ENCODE data around the gene C1QTNF3. TPM values are rescaled to one million over a fixed set of nuclear protein-coding genes. Genes with fewer than 3 reads are reported as not detected.
"Not testable (repeated sequence)": the region's sequence is repeated elsewhere in the genome, so short reads cannot be mapped to it uniquely, and the experiment has no call there.

Gene C1QTNF3
- 10 to 100 TPM in 1 of 4 donors, 1 to 10 TPM in 3; 6.6 to 13.3 (median 7.6) TPM for total RNA-seq

- Histone ChIP-seq H3K4me1 (peaks cover 0 to 37% (median 7%) of the 10 kb centered on the region in 4 donors), H3K4me3 (no peak within 1 kb of the TSS), H3K27ac (peak within 1 kb of the TSS in 3 of 4 donors; percentile 38 to 51 (median 47)), H3K9me3 (no peaks in the 10 kb centered on the region), H3K36me3 (no peaks in the 10 kb centered on the region), H3K27me3 (no peaks in the 10 kb centered on the region)
- 53 to 62% methylated on average over 7 to 10 of the region's 10 CpGs for WGBS, 2 donors (ENCODE audit: low coverage in 1 of 2)
- TF ChIP-seq POLR2AphosphoS5 (IDR thresholded peaks at IDR 0.05), result peak in 2 of 3 donors; percentile 3 to 14
- TF ChIP-seq POLR2A (IDR thresholded peaks at IDR 0.05), result no peak
- intact Hi-C loops (cut with DNase I; ENCODE audit: low total_unique reads) (no loop called here), in situ Hi-C loops (cut with MboI; ENCODE audit: low pct_ligation_motif_present in 1 of 4, low pct_unique_long_range_greater_than_20kb in 1 of 4, low sequenced_read_pairs in 3 of 4) (no loop called here)
- no peak for DNase-seq
These were observed at the start of gene C1QTNF3 for GRCh38 chr5:34043099-34043876. Gene C1QTNF3, minus strand, starts transcription at chr5:34043213. Its CDS starts 88 bp downstream, at chr5:34043125.

- in situ Hi-C loops (cut with MboI; ENCODE audit: low pct_ligation_motif_present in 1 of 4, low pct_unique_long_range_greater_than_20kb in 1 of 4, low sequenced_read_pairs in 3 of 4); H3K9me3 ChIP-seq; H3K4me3 ChIP-seq; H3K36me3 ChIP-seq; H3K27me3 ChIP-seq; H3K4me1 ChIP-seq; intact Hi-C loops (cut with DNase I; ENCODE audit: low total_unique reads); H3K27ac ChIP-seq; DNase-seq: not testable (repeated sequence)
- WGBS, 2 donors (ENCODE audit: low coverage in 1 of 2), result 82 to 96% methylated on average over 4 to 7 of the region's 7 CpGs
These were observed 48.0 kb upstream of the C1QTNF3 start for GRCh38 chr5:34091039-34091438.

GRCh38 chr5:34089802-34090201, 46.8 kb upstream of the C1QTNF3 start:
- H3K27me3 ChIP-seq; H3K4me1 ChIP-seq; H3K9me3 ChIP-seq; DNase-seq; H3K4me3 ChIP-seq; H3K27ac ChIP-seq; in situ Hi-C loops (cut with MboI; ENCODE audit: low pct_ligation_motif_present in 1 of 4, low pct_unique_long_range_greater_than_20kb in 1 of 4, low sequenced_read_pairs in 3 of 4); intact Hi-C loops (cut with DNase I; ENCODE audit: low total_unique reads); H3K36me3 ChIP-seq: not testable (repeated sequence)
- 72 to 100% methylated on average over 1 to 3 of the region's 3 CpGs for WGBS, 2 donors (ENCODE audit: low coverage in 1 of 2)

- H3K36me3 ChIP-seq; H3K4me3 ChIP-seq; H3K27ac ChIP-seq; intact Hi-C loops (cut with DNase I; ENCODE audit: low total_unique reads); H3K27me3 ChIP-seq; in situ Hi-C loops (cut with MboI; ENCODE audit: low pct_ligation_motif_present in 1 of 4, low pct_unique_long_range_greater_than_20kb in 1 of 4, low sequenced_read_pairs in 3 of 4); H3K4me1 ChIP-seq; H3K9me3 ChIP-seq; DNase-seq: not testable (repeated sequence)
- WGBS, 2 donors (ENCODE audit: low coverage in 1 of 2), result 73 to 94% methylated on average over 2 to 3 of the region's 3 CpGs
These were observed 44.7 kb upstream of the C1QTNF3 start for GRCh38 chr5:34087728-34088127.

GRCh38 chr5:34083898-34084297, 40.9 kb upstream of the C1QTNF3 start:
- H3K4me1 ChIP-seq; H3K27me3 ChIP-seq; H3K4me3 ChIP-seq; H3K36me3 ChIP-seq; H3K27ac ChIP-seq; intact Hi-C loops (cut with DNase I; ENCODE audit: low total_unique reads); DNase-seq; H3K9me3 ChIP-seq; in situ Hi-C loops (cut with MboI; ENCODE audit: low pct_ligation_motif_present in 1 of 4, low pct_unique_long_range_greater_than_20kb in 1 of 4, low sequenced_read_pairs in 3 of 4): not testable (repeated sequence)
- 61 to 81% methylated on average over 4 of the region's 4 CpGs for WGBS, 2 donors (ENCODE audit: low coverage in 1 of 2)

- H3K9me3 ChIP-seq; H3K27ac ChIP-seq; H3K4me1 ChIP-seq; H3K4me3 ChIP-seq; H3K36me3 ChIP-seq; H3K27me3 ChIP-seq; intact Hi-C loops (cut with DNase I; ENCODE audit: low total_unique reads); DNase-seq; in situ Hi-C loops (cut with MboI; ENCODE audit: low pct_ligation_motif_present in 1 of 4, low pct_unique_long_range_greater_than_20kb in 1 of 4, low sequenced_read_pairs in 3 of 4): not testable (repeated sequence)
- WGBS, 2 donors (ENCODE audit: low coverage in 1 of 2), result 96 to 100% methylated on average over 2 of the region's 2 CpGs
These were observed 36.5 kb upstream of the C1QTNF3 start for GRCh38 chr5:34079505-34079904.

- H3K36me3 ChIP-seq; H3K9me3 ChIP-seq; H3K4me1 ChIP-seq; H3K27ac ChIP-seq; DNase-seq; intact Hi-C loops (cut with DNase I; ENCODE audit: low total_unique reads); H3K4me3 ChIP-seq; in situ Hi-C loops (cut with MboI; ENCODE audit: low pct_ligation_motif_present in 1 of 4, low pct_unique_long_range_greater_than_20kb in 1 of 4, low sequenced_read_pairs in 3 of 4); H3K27me3 ChIP-seq: not testable (repeated sequence)
- 89 to 93% methylated on average over 2 of the region's 2 CpGs for WGBS, 2 donors (ENCODE audit: low coverage in 1 of 2)
These were observed 34.6 kb upstream of the C1QTNF3 start for GRCh38 chr5:34077636-34078035.

- DNase-seq; H3K27me3 ChIP-seq; intact Hi-C loops (cut with DNase I; ENCODE audit: low total_unique reads); H3K4me1 ChIP-seq; H3K4me3 ChIP-seq; H3K36me3 ChIP-seq; in situ Hi-C loops (cut with MboI; ENCODE audit: low pct_ligation_motif_present in 1 of 4, low pct_unique_long_range_greater_than_20kb in 1 of 4, low sequenced_read_pairs in 3 of 4); H3K9me3 ChIP-seq; H3K27ac ChIP-seq: not testable (repeated sequence)
- 83 to 84% methylated on average over 2 to 5 of the region's 5 CpGs for WGBS, 2 donors (ENCODE audit: low coverage in 1 of 2)
These were observed 33.8 kb upstream of the C1QTNF3 start for GRCh38 chr5:34076719-34077364.

- intact Hi-C loops (cut with DNase I; ENCODE audit: low total_unique reads); H3K27me3 ChIP-seq; in situ Hi-C loops (cut with MboI; ENCODE audit: low pct_ligation_motif_present in 1 of 4, low pct_unique_long_range_greater_than_20kb in 1 of 4, low sequenced_read_pairs in 3 of 4); H3K27ac ChIP-seq; H3K9me3 ChIP-seq; H3K36me3 ChIP-seq; DNase-seq; H3K4me1 ChIP-seq; H3K4me3 ChIP-seq: not testable (repeated sequence)
- WGBS, 2 donors (ENCODE audit: low coverage in 1 of 2), result 81 to 100% methylated on average over 2 to 3 of the region's 3 CpGs
These were observed 31.5 kb upstream of the C1QTNF3 start for GRCh38 chr5:34074472-34074871.

GRCh38 chr5:34074071-34074470, 31.1 kb upstream of the C1QTNF3 start:
- H3K27me3 ChIP-seq; H3K36me3 ChIP-seq; in situ Hi-C loops (cut with MboI; ENCODE audit: low pct_ligation_motif_present in 1 of 4, low pct_unique_long_range_greater_than_20kb in 1 of 4, low sequenced_read_pairs in 3 of 4); H3K4me3 ChIP-seq; DNase-seq; intact Hi-C loops (cut with DNase I; ENCODE audit: low total_unique reads); H3K27ac ChIP-seq; H3K9me3 ChIP-seq; H3K4me1 ChIP-seq: not testable (repeated sequence)
- 78 to 93% methylated on average over 2 of the region's 3 CpGs for WGBS, 2 donors (ENCODE audit: low coverage in 1 of 2)

Data from transverse colon (tissue), 4 donors.